Measurements from ENCODE around the gene MBLAC2.

Gene MBLAC2

DNA sequence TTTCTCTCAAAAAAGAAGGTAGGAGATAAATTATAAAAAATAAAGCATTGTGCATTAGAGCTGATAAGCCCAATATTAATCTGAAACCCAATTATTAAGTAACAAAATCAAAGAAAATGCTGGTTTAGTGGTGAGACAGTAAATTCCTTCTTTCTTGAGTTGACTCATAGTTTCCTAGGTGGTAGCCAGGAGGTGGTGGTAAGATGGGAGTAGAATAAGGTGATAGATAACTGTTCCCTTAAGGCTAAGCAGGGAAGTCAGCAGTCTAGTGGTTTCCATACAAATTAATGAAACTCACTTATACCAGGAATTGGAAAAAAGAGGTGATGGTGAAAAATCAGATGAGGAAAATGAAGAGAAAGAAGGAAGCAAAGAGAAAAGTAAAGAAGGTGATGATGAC lies 31.6 kb upstream of the MBLAC2 start:
- intact Hi-C loops (cut with DNase I; ENCODE audit: low total_unique reads) = no loop called here
- H3K27ac ChIP-seq = no peak overlapping the region
- no peaks in the 10 kb centered on the region for H3K36me3 ChIP-seq
- TF ChIP-seq, protein P1, sequence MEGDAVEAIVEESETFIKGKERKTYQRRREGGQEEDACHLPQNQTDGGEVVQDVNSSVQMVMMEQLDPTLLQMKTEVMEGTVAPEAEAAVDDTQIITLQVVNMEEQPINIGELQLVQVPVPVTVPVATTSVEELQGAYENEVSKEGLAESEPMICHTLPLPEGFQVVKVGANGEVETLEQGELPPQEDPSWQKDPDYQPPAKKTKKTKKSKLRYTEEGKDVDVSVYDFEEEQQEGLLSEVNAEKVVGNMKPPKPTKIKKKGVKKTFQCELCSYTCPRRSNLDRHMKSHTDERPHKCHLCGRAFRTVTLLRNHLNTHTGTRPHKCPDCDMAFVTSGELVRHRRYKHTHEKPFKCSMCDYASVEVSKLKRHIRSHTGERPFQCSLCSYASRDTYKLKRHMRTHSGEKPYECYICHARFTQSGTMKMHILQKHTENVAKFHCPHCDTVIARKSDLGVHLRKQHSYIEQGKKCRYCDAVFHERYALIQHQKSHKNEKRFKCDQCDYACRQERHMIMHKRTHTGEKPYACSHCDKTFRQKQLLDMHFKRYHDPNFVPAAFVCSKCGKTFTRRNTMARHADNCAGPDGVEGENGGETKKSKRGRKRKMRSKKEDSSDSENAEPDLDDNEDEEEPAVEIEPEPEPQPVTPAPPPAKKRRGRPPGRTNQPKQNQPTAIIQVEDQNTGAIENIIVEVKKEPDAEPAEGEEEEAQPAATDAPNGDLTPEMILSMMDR (IDR thresholded peaks at IDR 0.05) = no peak
- H3K9me3 ChIP-seq = no peaks in the 10 kb centered on the region
- no peaks in the 10 kb centered on the region for H3K27me3 ChIP-seq
- H3K4me3 ChIP-seq = no peak overlapping the region
- DNase-seq = no peak
- no peaks in the 10 kb centered on the region for H3K4me1 ChIP-seq

DNA sequence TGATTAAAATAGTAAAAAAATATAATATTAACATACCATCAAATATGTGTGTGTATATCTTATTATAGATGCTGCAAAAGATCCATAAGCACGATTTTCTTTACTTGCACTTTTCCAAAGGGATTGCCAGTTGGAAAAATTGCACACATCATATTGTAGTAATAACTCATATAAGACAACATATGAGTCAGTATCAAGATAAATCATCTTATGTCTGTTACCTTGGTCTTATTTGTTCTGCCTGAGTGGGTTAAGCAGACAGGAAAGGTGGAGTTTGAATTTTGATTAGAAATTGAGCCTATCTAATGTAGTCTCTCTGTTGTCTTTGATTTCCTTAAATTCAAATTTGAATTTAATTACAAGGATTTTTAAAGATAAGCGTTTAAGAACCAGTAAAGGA lies 30.2 kb upstream of the MBLAC2 start:
- no peaks in the 10 kb centered on the region for H3K36me3 ChIP-seq
- intact Hi-C loops (cut with DNase I; ENCODE audit: low total_unique reads) = no loop called here
- H3K4me3 ChIP-seq = no peak overlapping the region
- TF ChIP-seq, protein P1 (IDR thresholded peaks at IDR 0.05) = no peak
- no peaks in the 10 kb centered on the region for H3K4me1 ChIP-seq
- H3K27me3 ChIP-seq = no peaks in the 10 kb centered on the region
- no peak for DNase-seq
- no peaks in the 10 kb centered on the region for H3K9me3 ChIP-seq
- no peak overlapping the region for H3K27ac ChIP-seq

DNA sequence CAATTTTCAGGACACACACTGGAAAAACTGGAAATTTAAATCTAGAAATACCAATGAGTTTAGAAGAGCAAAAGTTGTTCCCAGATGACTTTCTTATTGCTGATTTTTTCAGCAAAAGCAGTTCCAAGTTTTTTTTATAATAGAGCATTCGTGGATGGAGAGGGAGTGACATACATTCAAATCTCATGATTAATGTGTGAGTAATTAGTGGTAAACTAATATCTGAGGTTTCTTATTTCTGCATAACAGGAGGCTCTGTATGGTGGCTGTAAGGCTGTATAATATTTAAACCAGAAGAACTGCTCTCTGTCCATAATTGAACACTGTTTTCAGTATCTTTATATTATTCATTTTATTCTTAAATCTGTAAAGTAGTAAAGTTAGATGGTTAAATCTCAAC lies 29.0 kb upstream of the MBLAC2 start:
- no peak overlapping the region for H3K4me3 ChIP-seq
- intact Hi-C loops (cut with DNase I; ENCODE audit: low total_unique reads) = no loop called here
- TF ChIP-seq, protein P1 (IDR thresholded peaks at IDR 0.05) = no peak
- DNase-seq = no peak
- no peaks in the 10 kb centered on the region for H3K36me3 ChIP-seq
- no peak overlapping the region for H3K27ac ChIP-seq
- no peaks in the 10 kb centered on the region for H3K9me3 ChIP-seq
- no peaks in the 10 kb centered on the region for H3K27me3 ChIP-seq
- no peaks in the 10 kb centered on the region for H3K4me1 ChIP-seq

DNA sequence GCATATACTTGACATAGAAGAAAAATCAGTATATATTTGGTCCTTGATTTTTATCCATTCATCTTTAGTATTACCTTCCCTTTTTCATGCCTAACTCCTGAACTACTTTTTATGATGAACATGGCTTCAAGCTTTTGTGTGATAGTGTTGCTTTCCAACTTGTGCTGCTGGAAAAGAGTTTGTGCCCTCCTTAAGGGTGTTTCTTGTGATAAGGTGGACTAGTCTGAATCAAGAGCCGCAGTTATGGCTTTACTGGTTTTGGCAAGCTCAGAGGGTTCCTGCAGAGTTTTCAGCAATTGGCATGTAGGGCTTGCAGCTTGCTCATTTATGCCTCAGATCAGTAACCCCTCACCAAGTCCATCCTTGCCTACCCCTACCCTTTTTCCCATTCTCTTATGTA lies 20.6 kb upstream of the MBLAC2 start:
- TF ChIP-seq, protein P1 (IDR thresholded peaks at IDR 0.05) = no peak
- H3K27me3 ChIP-seq = no peaks in the 10 kb centered on the region
- no peaks in the 10 kb centered on the region for H3K4me1 ChIP-seq
- H3K36me3 ChIP-seq = no peaks in the 10 kb centered on the region
- intact Hi-C loops (cut with DNase I; ENCODE audit: low total_unique reads) = no loop called here
- H3K9me3 ChIP-seq = no peaks in the 10 kb centered on the region
- H3K4me3 ChIP-seq = no peak overlapping the region
- no peak overlapping the region for H3K27ac ChIP-seq
- DNase-seq = no peak

DNA sequence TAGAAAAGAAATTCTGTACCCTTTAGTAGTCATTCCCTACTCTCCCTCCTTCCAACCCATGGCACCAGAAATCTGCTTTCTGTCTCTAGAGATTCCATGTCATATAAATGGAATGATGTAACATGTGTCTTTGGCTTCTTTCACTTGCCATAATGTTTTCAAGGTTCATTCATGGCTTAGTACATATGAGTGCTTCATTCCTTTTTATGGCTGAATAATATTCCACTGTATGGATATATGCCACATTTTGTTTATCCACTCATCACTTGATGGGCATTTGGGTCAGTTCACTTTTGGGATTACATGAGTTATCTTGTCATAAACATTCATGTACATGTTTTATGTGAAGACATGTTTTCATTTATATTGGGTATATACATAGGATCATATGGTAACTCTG lies 19.5 kb upstream of the MBLAC2 start:
- no peaks in the 10 kb centered on the region for H3K4me1 ChIP-seq
- no peak overlapping the region for H3K27ac ChIP-seq
- intact Hi-C loops (cut with DNase I; ENCODE audit: low total_unique reads) = no loop called here
- DNase-seq = no peak
- no peaks in the 10 kb centered on the region for H3K27me3 ChIP-seq
- TF ChIP-seq, protein P1 (IDR thresholded peaks at IDR 0.05) = no peak
- no peak overlapping the region for H3K4me3 ChIP-seq
- no peaks in the 10 kb centered on the region for H3K9me3 ChIP-seq
- H3K36me3 ChIP-seq = no peaks in the 10 kb centered on the region

DNA sequence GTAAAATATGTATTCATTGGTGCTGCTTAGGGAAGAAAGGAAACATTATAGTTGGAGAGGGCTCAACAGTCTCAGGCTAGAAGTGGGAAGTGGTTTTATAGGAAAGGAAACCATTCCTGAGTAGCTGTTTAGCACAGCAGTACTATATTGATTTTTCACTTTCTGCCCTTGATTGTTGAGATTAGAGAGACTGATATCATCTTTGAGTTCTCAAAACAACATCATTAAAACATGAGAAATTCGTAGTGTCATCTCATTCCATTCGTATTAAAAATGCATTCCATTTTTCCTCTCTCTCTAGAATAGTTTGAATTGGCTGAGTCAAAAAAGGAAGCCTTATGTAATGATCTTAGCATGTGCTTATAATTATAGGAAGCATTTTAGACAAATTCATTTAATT lies 14.2 kb upstream of the MBLAC2 start:
- no peaks in the 10 kb centered on the region for H3K9me3 ChIP-seq
- H3K4me1 ChIP-seq = no peaks in the 10 kb centered on the region
- no peaks in the 10 kb centered on the region for H3K36me3 ChIP-seq
- H3K27me3 ChIP-seq = no peaks in the 10 kb centered on the region
- intact Hi-C loops (cut with DNase I; ENCODE audit: low total_unique reads) = no loop called here
- no peak overlapping the region for H3K27ac ChIP-seq
- H3K4me3 ChIP-seq = no peak overlapping the region
- no peak for DNase-seq
- TF ChIP-seq, protein P1 (IDR thresholded peaks at IDR 0.05) = no peak
